Heart left ventricle (tissue), 16 donors: ENCODE measurements around the gene CACNA1D. TPM values are rescaled to one million over a fixed set of nuclear protein-coding genes. Genes with fewer than 3 reads are reported as not detected.
"Not testable (repeated sequence)": the region's sequence is repeated elsewhere in the genome, so short reads cannot be mapped to it uniquely, and the experiment has no call there.

ENCODE experiments used
- ATAC-seq, 4 donors: fragments of 200-7000 bp; cut with Tn5 transposase; one replicate each; pipeline ENCODE4 v1.9.1; 2020 to 2022; ENCODE audit warnings: moderate library complexity in 4 of 4, mild to moderate bottlenecking in 3 of 4, moderate number of reproducible peaks in 1 of 4
- DNase-seq, 5 donors: peaks; one replicate each; pipeline ENCODE4 v3.0.0-alpha.2; 2020
- H3K27ac ChIP-seq, 12 donors: fragments of 200-600 bp; sonication (generic) in 4 of 12; one replicate each; pipeline versions ENCODE4 v1.5.0 to v1.8.0; 2016 to 2022; ENCODE audit warnings: mild to moderate bottlenecking in 2 of 12
- H3K27me3 ChIP-seq, 9 donors: fragments of 200-600 bp; sonication (generic) in 2 of 9; one replicate each; pipeline versions ENCODE4 v1.5.1 to v1.8.0; 2016 to 2022; ENCODE audit warnings: mild to moderate bottlenecking in 3 of 9
- H3K36me3 ChIP-seq, 9 donors: fragments of 200-600 bp; sonication (generic) in 2 of 9; one replicate each; pipeline versions ENCODE4 v1.5.0 to v1.8.0; 2018 to 2022; ENCODE audit warnings: mild to moderate bottlenecking in 2 of 9
- H3K4me1 ChIP-seq, 12 donors: fragments of 200-600 bp; sonication (generic) in 4 of 12; one replicate each; pipeline versions ENCODE4 v1.5.0 to v1.8.0; 2016 to 2022; ENCODE audit warnings: mild to moderate bottlenecking in 3 of 12
- H3K4me3 ChIP-seq, 12 donors: fragments of 200-600 bp; sonication (generic) in 4 of 12; one replicate each; pipeline versions ENCODE4 v1.5.0 to v1.8.0; 2017 to 2022; ENCODE audit warnings: mild to moderate bottlenecking in 9 of 12, moderate library complexity in 4 of 12
- H3K9me3 ChIP-seq, 12 donors: fragments of 200-600 bp; sonication (generic) in 4 of 12; one replicate each; pipeline versions ENCODE4 v1.5.0 to v1.8.0; 2016 to 2022; ENCODE audit warnings: mild to moderate bottlenecking in 1 of 12
- POLR2A ChIP-seq, 2 donors: fragments of 450-650 bp; IDR thresholded peaks; one replicate each; pipeline ENCODE4 v1.6.1; 2017; ENCODE audit warnings: antibody characterized with exemption in 2 of 2, mild to moderate bottlenecking in 2 of 2, moderate library complexity in 2 of 2
- WGBS, 4 donors: extraction: QIAGEN DNeasy Blood & Tissue Kit in 2 of 4; methylation state at CpG; one replicate each; pipeline versions ENCODE4 v1.1.5 to v1.1.7; 2013 to 2018; 5-methylcytosine and 5-hydroxymethylcytosine counted together
- intact Hi-C, 10 donors: fragments of 100-400 bp; cut with DNase I; formaldehyde crosslinking; loops; one replicate each; pipeline versions ENCODE4 v1.11.1 to v1.14.2; 2022
- polyA plus RNA-seq, 2 donors: library from polyadenylated mRNA; stranded (reverse); fragments of 200-250 nt; gene quantifications; one replicate each; pipeline ENCODE4 v1.2.3, GENCODE V29; 2013
- total RNA-seq, 9 donors: library from RNA; depleted of rRNA in 2 of 9; stranded (reverse); fragments of >200 nt in 2 of 9; fragmentation: NEBNext Ultra II Directional in 3 of 9; extraction: Animal tissue kit (Norgen Biotek cat#: 25700) in 3 of 9; gene quantifications; one replicate each; pipeline versions ENCODE4 v1.1.0 to v1.2.4, GENCODE V29; 2016 to 2023
- TF ChIP-seq, protein P1 (sequence below), 12 donors: fragments of 200-600 bp; sonication (generic) in 4 of 12; IDR thresholded peaks; one replicate each; pipeline versions ENCODE4 v1.5.0 to v1.8.0; 2018 to 2022; ENCODE audit warnings: antibody characterized with exemption in 12 of 12, mild to moderate bottlenecking in 5 of 12
- donor health status: ischemic (EF 13 %, LVEDD 7.1; RV severe dilation, severe dysfunction).
- donor health status: healthy with polysubstance abuse.
- donor health status: DM: no; HTN: yes; CAD: no.
- donor health status: DM: no; HTN: no; CAD: no.
- donor health status: ischemic (EF 25% LVEDD 6.9; RV normal size, moderate dysfunction).
- donor health status: ischemic (EF 25% LVEDD 5.7; RV mildly dilated, moderate dysfunction).
- donor health status: healthy.
- donor health status: DM: yes; HTN: yes; CAD: no.
- donor health status: ischemic (EF 35%, LVEDD 5.7; RV mildly dilated, moderate dysfunction).
- donor health status: nonischemic (EF 11% LVEDD 7.7; RV severe dilation, severe dysfunction).
- donor health status: DM: yes; HTN: yes; CAD: no.
- donor health status: PGD.
- donor health status: ischemic (EF 29% LVEDD 5.4; RV normal size, mild dysfunction).
- donor health status: nonischemic (EF 23%, LVEDD 6.1; RV moderate dilation, normal function).

The CACNA1D gene
- total and polyA plus RNA-seq, 11 donors = 0.06 to 2.4 (median 0.40) TPM; not detected in 1

- H3K4me3 ChIP-seq = no peak overlapping the region
- H3K4me1 ChIP-seq = no peaks in the 10 kb centered on the region
- H3K36me3 ChIP-seq = no peaks in the 10 kb centered on the region
- no peak overlapping the region for H3K27ac ChIP-seq
- DNase-seq (no peak), ATAC-seq (no peak)
- intact Hi-C loops = no loop called here
- 62 to 66% (median 63%) methylated on average over 3 of the region's 3 CpGs for WGBS, 4 donors
- H3K9me3 ChIP-seq = peaks cover 0 to 12% (median 0%) of the 10 kb centered on the region in 12 donors
- H3K27me3 ChIP-seq = peaks cover 0 to 14% (median 0%) of the 10 kb centered on the region in 9 donors
- TF ChIP-seq, protein P1, sequence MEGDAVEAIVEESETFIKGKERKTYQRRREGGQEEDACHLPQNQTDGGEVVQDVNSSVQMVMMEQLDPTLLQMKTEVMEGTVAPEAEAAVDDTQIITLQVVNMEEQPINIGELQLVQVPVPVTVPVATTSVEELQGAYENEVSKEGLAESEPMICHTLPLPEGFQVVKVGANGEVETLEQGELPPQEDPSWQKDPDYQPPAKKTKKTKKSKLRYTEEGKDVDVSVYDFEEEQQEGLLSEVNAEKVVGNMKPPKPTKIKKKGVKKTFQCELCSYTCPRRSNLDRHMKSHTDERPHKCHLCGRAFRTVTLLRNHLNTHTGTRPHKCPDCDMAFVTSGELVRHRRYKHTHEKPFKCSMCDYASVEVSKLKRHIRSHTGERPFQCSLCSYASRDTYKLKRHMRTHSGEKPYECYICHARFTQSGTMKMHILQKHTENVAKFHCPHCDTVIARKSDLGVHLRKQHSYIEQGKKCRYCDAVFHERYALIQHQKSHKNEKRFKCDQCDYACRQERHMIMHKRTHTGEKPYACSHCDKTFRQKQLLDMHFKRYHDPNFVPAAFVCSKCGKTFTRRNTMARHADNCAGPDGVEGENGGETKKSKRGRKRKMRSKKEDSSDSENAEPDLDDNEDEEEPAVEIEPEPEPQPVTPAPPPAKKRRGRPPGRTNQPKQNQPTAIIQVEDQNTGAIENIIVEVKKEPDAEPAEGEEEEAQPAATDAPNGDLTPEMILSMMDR (IDR thresholded peaks at IDR 0.05) = no peak
- no peak for TF ChIP-seq POLR2A (IDR thresholded peaks at IDR 0.05)
Measured at GRCh38 chr3:53630547-53630946, 136.1 kb downstream of the CACNA1D start.

DNA sequence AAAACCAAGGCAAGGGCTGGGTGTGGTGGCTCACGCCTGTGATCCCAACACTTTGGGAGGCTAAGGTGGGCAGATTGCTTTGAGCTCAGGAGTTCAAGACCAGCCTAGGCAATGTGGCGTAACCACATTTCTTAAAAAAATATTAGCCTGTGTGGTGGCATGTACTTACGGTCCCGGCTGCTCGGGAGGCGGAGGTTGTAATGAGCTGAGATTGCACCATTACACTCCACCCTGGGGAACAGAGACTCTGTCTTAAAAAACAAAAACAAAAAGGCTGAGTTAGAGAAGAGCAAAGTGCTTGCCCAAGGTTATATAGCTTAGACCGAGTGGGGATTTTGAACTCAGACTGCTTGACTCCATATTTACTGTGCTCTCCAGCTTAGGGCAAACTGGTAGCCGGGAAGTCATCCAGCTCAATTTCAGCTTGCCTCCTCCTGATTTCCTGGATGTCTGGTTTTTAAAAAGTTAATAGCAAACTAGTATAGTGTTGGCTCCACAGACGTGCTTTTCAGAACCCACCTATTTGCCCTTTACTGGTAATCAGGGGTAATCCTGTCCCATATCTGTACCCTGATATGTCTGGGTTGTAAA, 138.9 kb downstream of the CACNA1D start:
- no peak for ATAC-seq

GRCh38 chr3:53635041-53635440, 140.6 kb downstream of the CACNA1D start:
- Histone ChIP-seq H3K36me3 (no peaks in the 10 kb centered on the region), H3K4me1 (no peaks in the 10 kb centered on the region), H3K27ac (no peak overlapping the region), H3K27me3 (peaks cover 0 to 7% (median 0%) of the 10 kb centered on the region in 9 donors), H3K9me3 (peaks cover 0 to 12% (median 0%) of the 10 kb centered on the region in 12 donors), H3K4me3 (no peak overlapping the region)
- ATAC-seq = no peak
- WGBS, 4 donors = 70 to 90% (median 89%) methylated on average over 3 of the region's 3 CpGs
- intact Hi-C loops = no loop called here
- no peak for DNase-seq
- TF ChIP-seq POLR2A (IDR thresholded peaks at IDR 0.05) = no peak
- TF ChIP-seq, protein P1 (IDR thresholded peaks at IDR 0.05) = no peak

More for the DNA sequence above, 138.9 kb downstream of the CACNA1D start:
- H3K4me1 ChIP-seq = no peaks in the 10 kb centered on the region
- peaks cover 0 to 12% (median 0%) of the 10 kb centered on the region in 12 donors for H3K9me3 ChIP-seq
- H3K27me3 ChIP-seq = peaks cover 0 to 7% (median 0%) of the 10 kb centered on the region in 9 donors
- no peak overlapping the region for H3K27ac ChIP-seq
- no peak for DNase-seq
- no peaks in the 10 kb centered on the region for H3K36me3 ChIP-seq
- H3K4me3 ChIP-seq = no peak overlapping the region
- 88 to 94% (median 93%) methylated on average over 9 of the region's 9 CpGs for WGBS, 4 donors
- intact Hi-C loops = no loop called here
- TF ChIP-seq, protein P1 (IDR thresholded peaks at IDR 0.05) = no peak
- TF ChIP-seq POLR2A (IDR thresholded peaks at IDR 0.05) = no peak

- H3K36me3 ChIP-seq, H3K9me3 ChIP-seq, H3K27me3 ChIP-seq, H3K4me3 ChIP-seq, DNase-seq, H3K4me1 ChIP-seq, H3K27ac ChIP-seq, ATAC-seq, intact Hi-C loops: not testable (repeated sequence)
- 43 to 66% (median 62%) methylated on average over 3 to 4 of the region's 4 CpGs for WGBS, 4 donors
Measured at GRCh38 chr3:53638806-53639205, 144.4 kb downstream of the CACNA1D start.

- no peaks in the 10 kb centered on the region for H3K4me1 ChIP-seq
- H3K4me3 ChIP-seq = no peak overlapping the region
- H3K27me3 ChIP-seq = peaks cover 0 to 8% (median 0%) of the 10 kb centered on the region in 9 donors
- TF ChIP-seq POLR2A (IDR thresholded peaks at IDR 0.05) = no peak
- TF ChIP-seq, protein P1 (IDR thresholded peaks at IDR 0.05) = no peak
- WGBS, 4 donors = 75 to 87% (median 79%) methylated on average over 5 of the region's 5 CpGs
- no peaks in the 10 kb centered on the region for H3K9me3 ChIP-seq
- no peak for DNase-seq
- ATAC-seq = no peak
- intact Hi-C loops = no loop called here
- no peaks in the 10 kb centered on the region for H3K36me3 ChIP-seq
- H3K27ac ChIP-seq = no peak overlapping the region
Measured at GRCh38 chr3:53641397-53641796, 147.0 kb downstream of the CACNA1D start.
